MM.1S (cell line): ENCODE measurements around the gene ARGLU1.

Source experiments
- EZH2 ChIP-seq: fragments of 300-600 bp; sonication (generic); optimal IDR thresholded peaks from 2 replicates; pipeline ENCODE3; 2017; ENCODE audit warnings: low read depth, mild to moderate bottlenecking, antibody characterized with exemption, low read length, mixed read lengths
- TF ChIP-seq, protein P1 (sequence below): fragments of 300-600 bp; sonication (generic); IDR thresholded peaks from 2 replicates; pipeline ENCODE4 v1.5.1; 2016; ENCODE audit warnings: antibody characterized with exemption, low read length, mixed read lengths

DNA sequence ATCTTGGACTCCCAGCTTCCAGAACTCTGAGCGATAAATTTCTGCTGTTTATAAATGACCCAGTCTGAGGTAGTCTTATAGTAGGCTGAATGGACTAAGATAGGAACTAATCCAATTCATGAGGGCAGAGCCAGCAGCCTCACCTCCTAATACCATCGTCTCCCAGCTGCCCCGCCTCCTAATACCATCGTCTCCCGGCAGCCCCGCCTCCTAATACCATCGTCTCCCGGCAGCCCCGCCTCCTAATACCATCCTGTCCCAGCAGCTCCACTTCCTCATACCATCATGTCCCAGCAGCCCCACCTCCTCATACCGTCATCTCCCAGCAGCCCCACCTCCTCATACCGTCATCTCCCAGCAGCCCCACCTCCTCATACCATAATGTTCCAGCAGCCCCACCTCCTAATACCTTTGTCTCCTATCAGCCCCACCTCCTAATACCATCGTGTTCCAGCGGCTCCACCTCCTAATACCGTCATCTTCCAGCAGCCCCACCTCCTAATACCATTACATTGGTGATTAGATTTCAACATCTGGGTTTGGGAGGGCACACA lies 2.4 kb upstream of the ARGLU1 start:
- no peak for TF ChIP-seq EZH2
- TF ChIP-seq, protein P1, sequence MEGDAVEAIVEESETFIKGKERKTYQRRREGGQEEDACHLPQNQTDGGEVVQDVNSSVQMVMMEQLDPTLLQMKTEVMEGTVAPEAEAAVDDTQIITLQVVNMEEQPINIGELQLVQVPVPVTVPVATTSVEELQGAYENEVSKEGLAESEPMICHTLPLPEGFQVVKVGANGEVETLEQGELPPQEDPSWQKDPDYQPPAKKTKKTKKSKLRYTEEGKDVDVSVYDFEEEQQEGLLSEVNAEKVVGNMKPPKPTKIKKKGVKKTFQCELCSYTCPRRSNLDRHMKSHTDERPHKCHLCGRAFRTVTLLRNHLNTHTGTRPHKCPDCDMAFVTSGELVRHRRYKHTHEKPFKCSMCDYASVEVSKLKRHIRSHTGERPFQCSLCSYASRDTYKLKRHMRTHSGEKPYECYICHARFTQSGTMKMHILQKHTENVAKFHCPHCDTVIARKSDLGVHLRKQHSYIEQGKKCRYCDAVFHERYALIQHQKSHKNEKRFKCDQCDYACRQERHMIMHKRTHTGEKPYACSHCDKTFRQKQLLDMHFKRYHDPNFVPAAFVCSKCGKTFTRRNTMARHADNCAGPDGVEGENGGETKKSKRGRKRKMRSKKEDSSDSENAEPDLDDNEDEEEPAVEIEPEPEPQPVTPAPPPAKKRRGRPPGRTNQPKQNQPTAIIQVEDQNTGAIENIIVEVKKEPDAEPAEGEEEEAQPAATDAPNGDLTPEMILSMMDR, result no peak
